K562 (cell line): Measurements from ENCODE around the gene CACNA1C. TPM values are rescaled to one million over a fixed set of nuclear protein-coding genes. Genes with fewer than 3 reads are reported as not detected.

ENCODE experiments used
- ATAC-seq: fragments of 200-7000 bp; cut with Tn5 transposase; 3 replicates; pipeline ENCODE4 v1.9.1; 2020; ENCODE audit warnings: moderate library complexity
- BruUV-seq: library from RNA; stranded (reverse); fragments of 400-500 nt; replicated peaks from 2 replicates; lab custom pipeline; 2021; lab: Mats Ljungman, UMichigan
- CTCF ChIA-PET: fragments of 300-600 bp; formaldehyde crosslinking; extraction: SDS; loops from one replicate; lab custom pipeline; 2021; ENCODE audit warnings: low intra/inter-chr PET ratio; lab: Yijun Ruan, JAX
- POLR2A ChIA-PET: fragments of 300-600, 350-650 bp; sonication (Branson Sonifier 250); formaldehyde crosslinking; extraction: SDS; loops from one replicate; lab custom pipeline; 2021; ENCODE audit warnings: antibody characterized with exemption, inconsistent platforms; lab: Yijun Ruan, JAX
- DNase-seq, 4 experiments: peaks; one replicate each; pipeline versions ENCODE4 v3.0.0 to v3.0.0-alpha.2; 2011 to 2018; ENCODE audit warnings: low spot score in 3 of 4, mixed read lengths in 3 of 4; ENCODE audit errors: extremely low read depth in 1 of 4
- FAIRE-seq: peaks from 2 replicates; lab custom pipeline; 2011; peaks lifted over from hg19 to GRCh38; lab: Jason Lieb, UNC
- H2AFZ ChIP-seq: 2 replicates; pipeline ENCODE4 v1.6.0; 2011; ENCODE audit warnings: low read depth, low read length, control low read depth, inconsistent platforms
- H3K27ac ChIP-seq: fragments of 200-600 bp; 3 replicates; pipeline ENCODE4 v1.8.0; 2011; ENCODE audit warnings: low read depth, mild to moderate bottlenecking, control low read depth, inconsistent platforms, low read length, moderate library complexity, mixed read lengths; ENCODE audit errors: extremely low read depth
- H3K27me3 ChIP-seq, 2 experiments: fragments of 300-600 bp in 1 of 2; 2 replicates in 1 of 2; 3 replicates in 1 of 2; pipeline versions ENCODE4 v1.6.0 to v1.8.0; 2011; ENCODE audit warnings: inconsistent platforms in 2 of 2, low read length in 2 of 2, mild to moderate bottlenecking in 1 of 2, mixed read lengths in 1 of 2, moderate library complexity in 1 of 2; ENCODE audit not compliant: control insufficient read depth in 2 of 2, insufficient read depth in 2 of 2
- H3K36me3 ChIP-seq: fragments of 300-600 bp; 3 replicates; pipeline ENCODE4 v1.8.0; 2011; ENCODE audit warnings: mild to moderate bottlenecking, low read length, inconsistent platforms; ENCODE audit not compliant: control insufficient read depth, insufficient read depth
- H3K4me1 ChIP-seq, 2 experiments: fragments of 200-600 bp in 1 of 2; replicated peaks in 1 of 2; 2 replicates in 1 of 2; 3 replicates in 1 of 2; pipeline versions ENCODE4 v1.5.1 to v1.8.0; 2011; ENCODE audit warnings: inconsistent platforms in 2 of 2, low read length in 2 of 2, mild to moderate bottlenecking in 1 of 2, mixed read lengths in 1 of 2, moderate library complexity in 1 of 2; ENCODE audit not compliant: control insufficient read depth in 2 of 2, insufficient read depth in 2 of 2
- H3K4me2 ChIP-seq: 2 replicates; pipeline ENCODE4 v1.6.1; 2011; ENCODE audit warnings: low read length, control low read depth, inconsistent platforms, mixed read lengths; ENCODE audit not compliant: insufficient read depth
- H3K4me3 ChIP-seq: fragments of 200-600 bp; sonication (generic), shearing (Covaris generic); 2 replicates; pipeline ENCODE4 v1.5.1; 2016; ENCODE audit warnings: control low read depth, inconsistent platforms
- H3K79me2 ChIP-seq: fragments of 200-600 bp; 3 replicates; pipeline ENCODE4 v1.8.0; 2011; ENCODE audit warnings: low read length, inconsistent platforms; ENCODE audit not compliant: control insufficient read depth, insufficient read depth
- H3K9ac ChIP-seq, 2 experiments: 2 replicates each; pipeline versions ENCODE4 v1.6.0 to v1.6.1; 2011; ENCODE audit warnings: low read depth in 2 of 2, low read length in 2 of 2, control low read depth in 1 of 2, inconsistent platforms in 1 of 2, mild to moderate bottlenecking in 1 of 2, mixed read lengths in 1 of 2; ENCODE audit not compliant: insufficient read depth in 1 of 2
- H3K9me1 ChIP-seq: one replicate; pipeline ENCODE4 v1.6.0; 2011; ENCODE audit warnings: inconsistent platforms, mild to moderate bottlenecking, low read length, moderate library complexity; ENCODE audit not compliant: control insufficient read depth, insufficient read depth
- H3K9me3 ChIP-seq: replicated peaks from 2 replicates; pipeline ENCODE4 v1.5.1; 2011; ENCODE audit warnings: low read depth, low read length, inconsistent platforms; ENCODE audit not compliant: control insufficient read depth, insufficient read depth
- H4K20me1 ChIP-seq: replicated peaks from 2 replicates; pipeline ENCODE4 v1.6.1; 2011; ENCODE audit warnings: low read length, inconsistent platforms, mixed read lengths; ENCODE audit not compliant: control insufficient read depth, insufficient read depth
- CGGBP1 ChIP-seq: fragments of 250-450 bp; sonication (Bioruptor Pico); IDR thresholded peaks from 2 replicates; pipeline ENCODE4 v1.9.0; 2021; ENCODE audit warnings: mild to moderate bottlenecking
- CREBBP ChIP-seq: IDR thresholded peaks from one replicate; pipeline ENCODE4 v1.6.1; 2012; ENCODE audit warnings: low read depth, mild to moderate bottlenecking, control low read depth, inconsistent platforms, low read length
- FOXJ2 ChIP-seq: fragments of 200-800 bp; sonication (Bioruptor generic); IDR thresholded peaks from 2 replicates; pipeline ENCODE4 v1.6.1; 2016; ENCODE audit warnings: missing genetic modification characterization, missing compliant biosample characterization
- HMGXB4 ChIP-seq: sonication (generic); formaldehyde crosslinking; IDR thresholded peaks from 2 replicates; pipeline ENCODE4 v1.8.1; 2023; ENCODE audit warnings: mild to moderate bottlenecking, missing genetic modification reagents
- PCBP2 ChIP-seq: fragments of 200-400 bp; formaldehyde crosslinking; IDR thresholded peaks from 2 replicates; pipeline ENCODE4 v1.6.1; 2018; ENCODE audit warnings: low read length, low read depth, mild to moderate bottlenecking, moderate library complexity; ENCODE audit not compliant: poor library complexity, severe bottlenecking
- POLR2AphosphoS2 ChIP-seq: IDR thresholded peaks from 2 replicates; pipeline ENCODE4 v1.6.1; 2012; ENCODE audit warnings: low read length, improper control_type of control experiment
- POLR2B ChIP-seq: fragments of 450-650 bp; IDR thresholded peaks from 2 replicates; pipeline ENCODE4 v1.6.1; 2018; ENCODE audit warnings: low read depth; ENCODE audit not compliant: partially characterized antibody
- RB1 ChIP-seq: fragments of 450-650 bp; IDR thresholded peaks from 2 replicates; pipeline ENCODE4 v1.6.1; 2017; ENCODE audit warnings: low read depth, mild to moderate bottlenecking
- RBM39 ChIP-seq: fragments of 200-400 bp; formaldehyde crosslinking; optimal IDR thresholded peaks from 2 replicates; pipeline ENCODE3; 2018; ENCODE audit warnings: low read depth, low read length
- SPI1 ChIP-seq: IDR thresholded peaks from 2 replicates; pipeline ENCODE4 v1.6.1; 2011; ENCODE audit warnings: low read depth, low read length, control low read depth, borderline replicate concordance
- THRAP3 ChIP-seq: fragments of 450-650 bp; IDR thresholded peaks from 2 replicates; pipeline ENCODE4 v1.6.1; 2016; ENCODE audit warnings: mild to moderate bottlenecking, inconsistent platforms, borderline replicate concordance
- ZZZ3 ChIP-seq: fragments of 450-650 bp; IDR thresholded peaks from 2 replicates; pipeline ENCODE4 v1.6.1; 2016; ENCODE audit warnings: antibody characterized with exemption, mild to moderate bottlenecking, moderate library complexity
- WGBS: fragments of 100-300 bp; shearing (Covaris generic); methylation state at CpG from one replicate; pipeline ENCODE4 v1.1.6; 2016; ENCODE audit warnings: low coverage, mixed read lengths; ENCODE audit not compliant: insufficient coverage; ENCODE audit errors: missing lambda C conversion rate; 5-methylcytosine and 5-hydroxymethylcytosine counted together
- in situ Hi-C: fragments of 300-500 bp; cut with MboI; formaldehyde crosslinking; loops from 4 replicates; pipeline ENCODE4 v1.15.0; 2018; ENCODE audit warnings: inconsistent platforms, mixed read lengths
- intact Hi-C: fragments of 100-400 bp; cut with micrococcal nuclease; formaldehyde crosslinking; loops from 2 replicates; pipeline ENCODE4 v1.14.2; 2022
- polyA plus RNA-seq, 8 experiments: library from polyadenylated mRNA; depleted of rRNA in 4 of 8; stranded (reverse) in 5 of 8; unstranded in 3 of 8; fragments of >200 nt; fragmentation: Nextera tagmentation in 2 of 8; fragmentation: Illumina TruSeq in 1 of 8; extraction: Ambion mirVana in 2 of 8; extraction: Trizol in 1 of 8; gene quantifications; 2 replicates each; pipeline versions ENCODE4 v1.2.1 to v1.2.3, GENCODE V29; 2011 to 2014; ENCODE audit warnings: inconsistent platforms in 1 of 8, missing spikeins in 1 of 8
- total RNA-seq, 7 experiments: library from RNA; depleted of rRNA in 6 of 7; stranded (reverse); fragments of >200 nt in 6 of 7; fragmentation: Illumina TruSeq in 2 of 7; extraction: Trizol in 2 of 7; gene quantifications; 2 replicates each; pipeline versions ENCODE4 v1.2.1 to v1.2.3, GENCODE V29; 2011 to 2021; ENCODE audit warnings: low replicate concordance in 1 of 7

CACNA1C gene
- total and polyA plus RNA-seq, 9 of the 15 experiments (the other 6 are each of a cell fraction or from before 2014, with no cell fraction given), result not detected

- peaks cover 0 to 8% of the 10 kb centered on the region in 2 experiments; a peak in 2 of 5 replicates for H3K4me1 ChIP-seq
- H3K4me3 ChIP-seq, result no peak overlapping the region
- in situ Hi-C loops (no loop called here), intact Hi-C loops (no loop called here)
- FAIRE-seq (no peak), DNase-seq (no peak), ATAC-seq (no peak)
- no peak overlapping the region for H3K9ac ChIP-seq
- H3K27me3 ChIP-seq, result peaks cover 0 to 11% of the 10 kb centered on the region in 2 experiments; a peak in 3 of 5 replicates
- H3K4me2 ChIP-seq, result no peak overlapping the region
- no peaks in the 10 kb centered on the region for H3K9me3 ChIP-seq
- CTCF ChIA-PET, result no interaction called here
- no peaks in the 10 kb centered on the region for H3K9me1 ChIP-seq
- H3K27ac ChIP-seq, result no peak overlapping the region
- H2AFZ ChIP-seq, result no peak overlapping the region
- H3K79me2 ChIP-seq, result no peaks in the 10 kb centered on the region
- TF ChIP-seq RB1 (no peak), RBM39 (no peak), POLR2AphosphoS2 (no peak), POLR2B (no peak), THRAP3 (no peak), CGGBP1 (CRISPR knock-in tag) (no peak), PCBP2 (no peak), HMGXB4 (CRISPR knock-in tag) (no peak), CREBBP (no peak), ZZZ3 (no peak), SPI1 (no peak), FOXJ2 (tag) (no peak)
- TF ChIP-seq, all 486 proteins: peak for 0
- Histone ChIP-seq H3K36me3 (no peaks in the 10 kb centered on the region), H4K20me1 (no peaks in the 10 kb centered on the region)
- no TSS peak for BruUV-seq
- WGBS, result 12% methylated on average over 7 of the region's 7 CpGs
- POLR2A ChIA-PET, result no interaction called here
Measured at GRCh38 chr12:2231011-2231595, 178.3 kb downstream of the CACNA1C start.
